ENCODE results near the gene SLC35E1. TPM values are rescaled to one million over a fixed set of nuclear protein-coding genes. Genes with fewer than 3 reads are reported as not detected.
A peak's percentile ranks its signal among the peaks of the same experiment; 100 is the strongest.
"Not testable (repeated sequence)": the region's sequence is repeated elsewhere in the genome, so short reads cannot be mapped to it uniquely, and the experiment has no call there.

Gene SLC35E1
- total RNA-seq, 1 donor from 2014 or later, result 20.8 TPM

- DNase-seq, result no peak
- no peak for ATAC-seq (ENCODE audit: poor library complexity)
- intact Hi-C loops (cut with DNase I), result loop anchor here (10.0 kb wide), 1 partner anchor 55 kb away; the partner anchor contains the start of gene MED26
These were observed 2.5 kb downstream of the SLC35E1 start for GRCh38 chr19:16569609-16570320.

GRCh38 chr19:16566702-16567101 is 5.5 kb downstream of the SLC35E1 start:
- ATAC-seq (ENCODE audit: poor library complexity) (no peak), DNase-seq (no peak)
- intact Hi-C loops (cut with DNase I), result no loop called here

- intact Hi-C loops (cut with DNase I), result no loop called here
- DNase-seq, result no peak
- no peak for ATAC-seq (ENCODE audit: poor library complexity)
These were observed 6.1 kb downstream of the SLC35E1 start for GRCh38 chr19:16566161-16566560.

- ATAC-seq (ENCODE audit: poor library complexity), result no peak
- no peak for DNase-seq
- intact Hi-C loops (cut with DNase I), result no loop called here
These were observed 7.4 kb downstream of the SLC35E1 start for GRCh38 chr19:16564842-16565241.

- intact Hi-C loops (cut with DNase I), result no loop called here
These were observed 9.6 kb downstream of the SLC35E1 start for GRCh38 chr19:16562608-16563025.

GRCh38 chr19:16561382-16561781 is 10.8 kb downstream of the SLC35E1 start:
- intact Hi-C loops (cut with DNase I), result no loop called here
- DNase-seq (no peak), ATAC-seq (ENCODE audit: poor library complexity) (no peak)

More at GRCh38 chr19:16562608-16563025, 9.6 kb downstream of the SLC35E1 start:
- ATAC-seq (ENCODE audit: poor library complexity) (no peak), DNase-seq (no peak)

- no peak for DNase-seq
- ATAC-seq (ENCODE audit: poor library complexity), result no peak
- intact Hi-C loops (cut with DNase I), result no loop called here
These were observed 12.4 kb downstream of the SLC35E1 start for GRCh38 chr19:16559780-16560276.

- intact Hi-C loops (cut with DNase I), result no loop called here
- ATAC-seq (ENCODE audit: poor library complexity) (no peak), DNase-seq (no peak)
These were observed 17.4 kb downstream of the SLC35E1 start for GRCh38 chr19:16554776-16555175.

- DNase-seq; intact Hi-C loops (cut with DNase I); ATAC-seq (ENCODE audit: poor library complexity): not testable (repeated sequence)
These were observed 20.3 kb downstream of the SLC35E1 start for GRCh38 chr19:16551902-16552301.

- no peak for ATAC-seq (ENCODE audit: poor library complexity)
- intact Hi-C loops (cut with DNase I), result no loop called here
- DNase-seq, result no peak
These were observed 23.3 kb downstream of the SLC35E1 start for GRCh38 chr19:16548956-16549355.

- DNase-seq, result no peak
- no peak for ATAC-seq (ENCODE audit: poor library complexity)
- intact Hi-C loops (cut with DNase I), result no loop called here
These were observed 27.6 kb downstream of the SLC35E1 start for GRCh38 chr19:16544473-16545231.

GRCh38 chr19:16543734-16544133 is 28.5 kb downstream of the SLC35E1 start:
- DNase-seq; intact Hi-C loops (cut with DNase I); ATAC-seq (ENCODE audit: poor library complexity): not testable (repeated sequence)

GRCh38 chr19:16542910-16543472 is 29.2 kb downstream of the SLC35E1 start:
- intact Hi-C loops (cut with DNase I), result no loop called here
- ATAC-seq (ENCODE audit: poor library complexity), result no peak
- DNase-seq, result no peak

GRCh38 chr19:16542045-16542909 is 29.9 kb downstream of the SLC35E1 start, which contains the start of gene CHERP:
Gene CHERP (minus strand): TSS chr19:16542437. CDS start chr19:16542378, 59 bp downstream.
- intact Hi-C loops (cut with DNase I), result no loop called here
- ATAC-seq (ENCODE audit: poor library complexity), result peak; percentile 98
- DNase-seq, result peak; percentile 97

- DNase-seq, result no peak
- intact Hi-C loops (cut with DNase I), result no loop called here
- no peak for ATAC-seq (ENCODE audit: poor library complexity)
These were observed 30.6 kb downstream of the SLC35E1 start for GRCh38 chr19:16541526-16542044.

- no peak for DNase-seq
- intact Hi-C loops (cut with DNase I), result no loop called here
These were observed 31.3 kb downstream of the SLC35E1 start for GRCh38 chr19:16540948-16541347.

GRCh38 chr19:16537111-16537510 is 35.1 kb downstream of the SLC35E1 start:
- DNase-seq (no peak), ATAC-seq (ENCODE audit: poor library complexity) (no peak)
- intact Hi-C loops (cut with DNase I), result no loop called here

More at GRCh38 chr19:16540948-16541347, 31.3 kb downstream of the SLC35E1 start:
- no peak for ATAC-seq (ENCODE audit: poor library complexity)

GRCh38 chr19:16536130-16536529 is 36.1 kb downstream of the SLC35E1 start:
- no peak for DNase-seq
- no peak for ATAC-seq (ENCODE audit: poor library complexity)
- intact Hi-C loops (cut with DNase I), result no loop called here
